Duodenal mucosa (tissue), 2 donors: Measurements from ENCODE around the gene SRSF2.
A peak's percentile ranks its signal among the peaks of the same experiment; 100 is the strongest.

ENCODE experiments used
- H3K27ac ChIP-seq: one replicate; pipeline ENCODE4 v1.7.0; 2013; ENCODE audit warnings: low read depth, low read length
- H3K27me3 ChIP-seq, 2 donors: one replicate each; pipeline ENCODE4 v1.7.0; 2013; ENCODE audit warnings: low read length in 2 of 2, control low read depth in 1 of 2; ENCODE audit not compliant: insufficient read depth in 2 of 2, control insufficient read depth in 1 of 2
- H3K36me3 ChIP-seq, 2 donors: one replicate each; pipeline ENCODE4 v1.7.0; 2013; ENCODE audit warnings: low read length in 2 of 2, control low read depth in 1 of 2; ENCODE audit not compliant: insufficient read depth in 2 of 2, control insufficient read depth in 1 of 2
- H3K4me1 ChIP-seq, 2 donors: one replicate each; pipeline ENCODE4 v1.7.0; 2013; ENCODE audit warnings: low read length in 2 of 2, control low read depth in 1 of 2; ENCODE audit not compliant: insufficient read depth in 2 of 2, control insufficient read depth in 1 of 2
- H3K4me3 ChIP-seq, 2 donors: one replicate each; pipeline ENCODE4 v1.7.0; 2013; ENCODE audit warnings: low read length in 2 of 2, low read depth in 1 of 2
- H3K9ac ChIP-seq, 2 donors: one replicate each; pipeline ENCODE4 v1.7.0; 2013; ENCODE audit warnings: low read length in 2 of 2, low read depth in 1 of 2
- H3K9me3 ChIP-seq, 2 donors: one replicate each; pipeline ENCODE4 v1.7.0; 2013; ENCODE audit warnings: low read length in 2 of 2, control low read depth in 1 of 2; ENCODE audit not compliant: control insufficient read depth in 1 of 2

The SRSF2 gene

GRCh38 chr17:76722279-76722678 is 14.9 kb downstream of the SRSF2 start:
- H3K27me3 ChIP-seq: no peaks in the 10 kb centered on the region
- H3K9ac ChIP-seq: no peak overlapping the region
- no peaks in the 10 kb centered on the region for H3K9me3 ChIP-seq
- no peak overlapping the region for H3K4me3 ChIP-seq
- peaks cover 9 to 18% of the 10 kb centered on the region in 2 donors for H3K4me1 ChIP-seq
- no peak overlapping the region for H3K27ac ChIP-seq
- H3K36me3 ChIP-seq: peaks cover 43 to 57% of the 10 kb centered on the region in 2 donors

DNA sequence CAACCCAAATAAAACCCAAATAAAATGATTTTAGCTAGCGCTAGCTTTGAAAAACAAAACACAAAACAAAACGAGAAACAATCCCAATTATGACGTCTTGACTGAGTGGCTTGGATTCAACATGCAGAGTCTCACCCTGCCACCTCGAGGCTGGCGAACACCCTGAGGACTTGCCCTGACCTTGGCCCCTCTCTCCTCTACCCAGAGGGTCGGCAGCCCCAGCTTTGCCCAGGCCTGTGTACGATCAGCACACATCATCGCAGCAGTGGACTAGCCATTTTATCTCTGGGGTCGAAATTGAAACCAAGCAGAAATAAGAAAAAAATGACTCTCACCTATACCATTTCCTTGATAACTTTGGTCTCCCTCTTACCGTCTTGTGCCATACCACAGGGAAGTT is 15.7 kb downstream of the SRSF2 start:
- no peak overlapping the region for H3K9ac ChIP-seq
- H3K4me3 ChIP-seq: no peak overlapping the region
- peaks cover 10 to 23% of the 10 kb centered on the region in 2 donors for H3K4me1 ChIP-seq
- no peaks in the 10 kb centered on the region for H3K27me3 ChIP-seq
- H3K27ac ChIP-seq: no peak overlapping the region
- H3K36me3 ChIP-seq: peaks cover 43 to 65% of the 10 kb centered on the region in 2 donors
- no peaks in the 10 kb centered on the region for H3K9me3 ChIP-seq

- H3K9ac ChIP-seq: no peak overlapping the region
- H3K4me1 ChIP-seq: peaks cover 12 to 26% of the 10 kb centered on the region in 2 donors
- H3K4me3 ChIP-seq: no peak overlapping the region
- no peaks in the 10 kb centered on the region for H3K9me3 ChIP-seq
- H3K27me3 ChIP-seq: no peaks in the 10 kb centered on the region
- H3K27ac ChIP-seq: no peak overlapping the region
- peaks cover 47 to 70% of the 10 kb centered on the region in 2 donors for H3K36me3 ChIP-seq
Measured at GRCh38 chr17:76720941-76721340, 16.2 kb downstream of the SRSF2 start.

GRCh38 chr17:76720211-76720610 is 16.9 kb downstream of the SRSF2 start:
- H3K4me3 ChIP-seq: no peak overlapping the region
- H3K27ac ChIP-seq: no peak overlapping the region
- H3K36me3 ChIP-seq: peaks cover 48 to 78% of the 10 kb centered on the region in 2 donors
- no peaks in the 10 kb centered on the region for H3K9me3 ChIP-seq
- no peak overlapping the region for H3K9ac ChIP-seq
- H3K27me3 ChIP-seq: no peaks in the 10 kb centered on the region
- H3K4me1 ChIP-seq: peaks cover 16 to 28% of the 10 kb centered on the region in 2 donors

GRCh38 chr17:76718516-76718915 is 18.6 kb downstream of the SRSF2 start:
- Histone ChIP-seq H3K36me3 (peaks cover 41 to 79% of the 10 kb centered on the region in 2 donors), H3K4me1 (peaks cover 13 to 20% of the 10 kb centered on the region in 2 donors), H3K27ac (no peak overlapping the region), H3K4me3 (no peak overlapping the region), H3K9ac (no peak overlapping the region), H3K9me3 (no peaks in the 10 kb centered on the region), H3K27me3 (no peaks in the 10 kb centered on the region)

- peaks cover 35 to 83% of the 10 kb centered on the region in 2 donors for H3K36me3 ChIP-seq
- H3K4me3 ChIP-seq: no peak overlapping the region
- no peak overlapping the region for H3K27ac ChIP-seq
Measured at GRCh38 chr17:76716839-76717215, 20.3 kb downstream of the SRSF2 start.

GRCh38 chr17:76716146-76716838 is 20.8 kb downstream of the SRSF2 start:
- Histone ChIP-seq H3K9me3 (no peaks in the 10 kb centered on the region), H3K4me1 (peaks cover 18 to 22% of the 10 kb centered on the region in 2 donors), H3K9ac (peak overlapping the region in 1 of 2 donors; percentile 19), H3K36me3 (peaks cover 29 to 78% of the 10 kb centered on the region in 2 donors), H3K27me3 (no peaks in the 10 kb centered on the region), H3K27ac (no peak overlapping the region), H3K4me3 (no peak overlapping the region)

More at GRCh38 chr17:76716839-76717215, 20.3 kb downstream of the SRSF2 start:
- Histone ChIP-seq H3K9me3 (no peaks in the 10 kb centered on the region), H3K4me1 (peaks cover 13 to 20% of the 10 kb centered on the region in 2 donors), H3K9ac (peak overlapping the region in 1 of 2 donors; percentile 19), H3K27me3 (no peaks in the 10 kb centered on the region)

DNA sequence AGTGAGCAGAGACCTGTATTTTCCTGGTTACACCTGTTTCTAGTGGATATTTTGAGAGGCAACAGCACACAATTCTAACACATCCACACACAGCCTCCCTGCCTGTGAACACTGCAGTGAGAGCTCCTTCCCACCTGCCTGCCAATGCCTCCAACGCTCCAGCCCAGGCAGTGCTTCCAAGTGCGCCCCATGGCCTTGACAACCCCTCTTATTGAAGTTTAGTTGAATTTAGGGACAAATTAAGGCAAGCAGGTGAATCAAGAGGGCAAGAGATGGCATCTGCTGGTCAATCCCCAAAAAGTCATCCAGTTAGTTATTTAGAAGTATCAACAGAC is 21.7 kb downstream of the SRSF2 start:
- peaks cover 22 to 69% of the 10 kb centered on the region in 2 donors for H3K36me3 ChIP-seq
- no peak overlapping the region for H3K4me3 ChIP-seq
- peaks cover 22 to 25% of the 10 kb centered on the region in 2 donors for H3K4me1 ChIP-seq
- H3K27me3 ChIP-seq: no peaks in the 10 kb centered on the region
- H3K27ac ChIP-seq: no peak overlapping the region
- H3K9ac ChIP-seq: no peak overlapping the region
- no peaks in the 10 kb centered on the region for H3K9me3 ChIP-seq

DNA sequence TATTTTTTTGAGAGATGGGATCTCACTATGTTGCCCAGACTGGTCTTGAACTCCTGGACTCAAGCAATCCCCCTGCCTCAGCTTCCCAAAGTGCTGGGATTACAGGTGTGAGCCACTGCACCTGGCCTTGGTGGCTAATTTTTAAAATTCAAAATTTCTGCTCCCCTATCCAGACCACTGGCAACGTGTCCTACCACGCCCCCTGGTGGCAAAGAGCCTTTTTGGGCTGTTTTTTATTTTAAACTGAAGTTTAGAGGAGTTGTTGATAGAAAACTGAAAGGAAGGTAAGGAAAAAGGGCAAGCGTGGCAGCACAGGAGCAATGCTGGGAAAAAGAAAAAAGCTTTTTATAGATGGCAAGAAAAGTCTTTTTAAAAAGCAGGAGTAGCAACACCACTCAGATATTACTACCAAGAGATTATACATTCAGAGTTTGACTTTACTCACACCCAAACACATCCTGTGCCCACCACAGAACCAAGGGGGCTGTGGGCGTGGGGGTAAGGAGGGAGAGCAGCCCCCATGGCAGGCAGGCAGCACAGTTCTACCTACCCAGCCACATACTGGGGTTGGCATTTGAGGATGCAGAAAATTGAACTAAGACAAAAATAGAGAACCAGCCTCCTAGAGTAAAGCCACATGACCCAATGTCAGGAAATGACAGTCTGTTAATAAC is 22.2 kb downstream of the SRSF2 start:
- Histone ChIP-seq H3K4me1 (peaks cover 22 to 27% of the 10 kb centered on the region in 2 donors), H3K9me3 (no peaks in the 10 kb centered on the region), H3K9ac (no peak overlapping the region), H3K27ac (no peak overlapping the region), H3K27me3 (no peaks in the 10 kb centered on the region), H3K4me3 (no peak overlapping the region), H3K36me3 (peaks cover 17 to 64% of the 10 kb centered on the region in 2 donors)

GRCh38 chr17:76714336-76714735 is 22.8 kb downstream of the SRSF2 start:
- Histone ChIP-seq H3K4me1 (peaks cover 22 to 33% of the 10 kb centered on the region in 2 donors), H3K9ac (no peak overlapping the region), H3K4me3 (no peak overlapping the region), H3K27ac (no peak overlapping the region), H3K9me3 (no peaks in the 10 kb centered on the region), H3K27me3 (no peaks in the 10 kb centered on the region), H3K36me3 (peaks cover 16 to 58% of the 10 kb centered on the region in 2 donors)
